Neutrophil (primary cell): Measurements from ENCODE around the gene NANOS3.

Experiments
- H3K27ac ChIP-seq: fragments of 200-600 bp; sonication (generic); 2 replicates; pipeline ENCODE4 v1.5.1; 2016; ENCODE audit warnings: mild to moderate bottlenecking, moderate library complexity
- H3K27me3 ChIP-seq: fragments of 200-600 bp; sonication (generic); 2 replicates; pipeline ENCODE4 v1.6.0; 2016; ENCODE audit warnings: mild to moderate bottlenecking
- H3K36me3 ChIP-seq: fragments of 200-600 bp; sonication (generic); 2 replicates; pipeline ENCODE4 v1.5.1; 2017
- H3K4me1 ChIP-seq, 2 experiments: fragments of 200-600 bp in 1 of 2; sonication (generic) in 1 of 2; 1 replicate in 1 of 2; 2 replicates in 1 of 2; pipeline versions ENCODE4 v1.5.1 to v1.6.1; 2013 to 2016; ENCODE audit warnings: low read depth in 1 of 2, low read length in 1 of 2, mild to moderate bottlenecking in 1 of 2, moderate library complexity in 1 of 2; ENCODE audit not compliant: control insufficient read depth in 1 of 2, insufficient read depth in 1 of 2
- H3K4me3 ChIP-seq, 2 experiments: fragments of 200-600 bp in 1 of 2; sonication (generic) in 1 of 2; 1 replicate in 1 of 2; 2 replicates in 1 of 2; pipeline ENCODE4 v1.5.1; 2013 to 2016; ENCODE audit warnings: low read depth in 1 of 2, low read length in 1 of 2, mild to moderate bottlenecking in 1 of 2, moderate library complexity in 1 of 2
- H3K9me3 ChIP-seq: fragments of 200-600 bp; sonication (generic); 2 replicates; pipeline ENCODE4 v1.5.1; 2016
- CTCF ChIP-seq: fragments of 200-600 bp; sonication (generic); IDR thresholded peaks from 2 replicates; pipeline ENCODE4 v1.5.1; 2016; ENCODE audit warnings: antibody characterized with exemption

Gene NANOS3

GRCh38 chr19:13842291-13843103 lies 34.4 kb upstream of the NANOS3 start:
- peak overlapping the region; percentile 99 for H3K27ac ChIP-seq
- H3K27me3 ChIP-seq: no peaks in the 10 kb centered on the region
- peak overlapping the region; percentile 82 to 84 for H3K4me3 ChIP-seq
- peak; percentile 5 for TF ChIP-seq CTCF
- H3K36me3 ChIP-seq: no peaks in the 10 kb centered on the region
- peaks cover 78 to 80% of the 10 kb centered on the region in 2 experiments for H3K4me1 ChIP-seq
- no peaks in the 10 kb centered on the region for H3K9me3 ChIP-seq

GRCh38 chr19:13843104-13843921 lies 33.6 kb upstream of the NANOS3 start:
- no peaks in the 10 kb centered on the region for H3K9me3 ChIP-seq
- peak overlapping the region; percentile 82 to 84 for H3K4me3 ChIP-seq
- H3K36me3 ChIP-seq: no peaks in the 10 kb centered on the region
- no peak for TF ChIP-seq CTCF
- peaks cover under 1% of the 10 kb centered on the region for H3K27me3 ChIP-seq
- peak overlapping the region; percentile 99 for H3K27ac ChIP-seq
- H3K4me1 ChIP-seq: peaks cover 76 to 80% of the 10 kb centered on the region in 2 experiments

- peak overlapping the region in 1 of 2 experiments; percentile 82 for H3K4me3 ChIP-seq
- no peaks in the 10 kb centered on the region for H3K36me3 ChIP-seq
- peaks cover 9% of the 10 kb centered on the region for H3K27me3 ChIP-seq
- H3K27ac ChIP-seq: peak overlapping the region; percentile 99
- peaks cover 76 to 79% of the 10 kb centered on the region in 2 experiments for H3K4me1 ChIP-seq
- no peak for TF ChIP-seq CTCF
- no peaks in the 10 kb centered on the region for H3K9me3 ChIP-seq
Observed at GRCh38 chr19:13844130-13844631, 32.8 kb upstream of the NANOS3 start.

GRCh38 chr19:13846557-13847406 lies 30.2 kb upstream of the NANOS3 start:
- peak; percentile 39 for TF ChIP-seq CTCF
- peak overlapping the region; percentile 100 for H3K27ac ChIP-seq
- H3K27me3 ChIP-seq: peaks cover 32% of the 10 kb centered on the region
- H3K36me3 ChIP-seq: no peaks in the 10 kb centered on the region
- H3K4me1 ChIP-seq: peaks cover 69 to 80% of the 10 kb centered on the region in 2 experiments
- H3K9me3 ChIP-seq: no peaks in the 10 kb centered on the region
- peak overlapping the region; percentile 69 to 74 for H3K4me3 ChIP-seq
